ENCODE results near the gene UBP1. TPM values are rescaled to one million over a fixed set of nuclear protein-coding genes. Genes with fewer than 3 reads are reported as not detected.

The UBP1 gene
- total and polyA plus RNA-seq, 2 donors (not counting 1 experiment from before 2014, with no cell fraction given) = 50.7 to 75.4 TPM

GRCh38 chr3:33395900-33396299 lies 44.3 kb downstream of the UBP1 start:
- Mint-ChIP-seq H3K4me1 (no peaks in the 10 kb centered on the region), H3K27me3 (no peaks in the 10 kb centered on the region), H3K4me3 (no peak overlapping the region), H3K9me3 (ENCODE audit: insufficient read depth) (no peaks in the 10 kb centered on the region), H3K27ac (no peak overlapping the region)
- intact Hi-C loops (cut with micrococcal nuclease) = no loop called here
- DNase-seq (no peak), ATAC-seq (ENCODE audit: low read depth) (no peak)
- Histone ChIP-seq H3K79me2 (ENCODE audit: control insufficient read depth, insufficient read depth, low read length) (no peaks in the 10 kb centered on the region), H3K4me2 (replicated peaks; ENCODE audit: low read depth, low read length, poor library complexity, severe bottlenecking) (no peak overlapping the region), H3K9me3 (ENCODE audit: control extremely low read depth in 1 of 3, control insufficient read depth in 2 of 3, insufficient read depth in 1 of 3, low read length in 2 of 3) (no peaks in the 10 kb centered on the region), H3K36me3 (replicated peaks in 1 of 2; ENCODE audit: control extremely low read depth in 1 of 2, control insufficient read depth in 1 of 2, extremely low read depth in 1 of 2, insufficient read depth in 2 of 2, low read length in 1 of 2) (peaks cover 1 to 92% of the 10 kb centered on the region in 2 experiments), H3K4me1 (ENCODE audit: control insufficient read depth in 2 of 2, insufficient read depth in 2 of 2, low read length in 2 of 2) (no peaks in the 10 kb centered on the region), H2AFZ (ENCODE audit: insufficient read depth, low read depth, low read length, poor library complexity, severe bottlenecking) (no peak overlapping the region), H3K9ac (ENCODE audit: low read length) (no peak overlapping the region), H3K4me3 (ENCODE audit: control extremely low read depth in 1 of 5, extremely low read depth in 1 of 5, insufficient read depth in 1 of 5, low read depth in 2 of 5, low read length in 4 of 5) (no peak overlapping the region), H3K27me3 (replicated peaks in 1 of 4; ENCODE audit: control extremely low read depth in 1 of 4, control insufficient read depth in 3 of 4, insufficient read depth in 4 of 4, low read length in 3 of 4) (no peaks in the 10 kb centered on the region), H3K27ac (ENCODE audit: low read length in 2 of 2) (no peak overlapping the region), H4K20me1 (ENCODE audit: control insufficient read depth, insufficient read depth, low read length, poor library complexity, severe bottlenecking) (no peaks in the 10 kb centered on the region)
- ChIA-PET CTCF (interaction anchor here (1.6 kb wide), 1 partner anchor 265 kb away, joined by 4 read pairs; no protein-coding TSS in a partner anchor), POLR2A (no interaction called here)
- WGBS (ENCODE audit: insufficient coverage) = 99% methylated on average over 6 of the region's 7 CpGs
- TF ChIP-seq EZH2 (IDR thresholded peaks at IDR 0.05; ENCODE audit: borderline replicate concordance, insufficient read depth, low read depth, low read length, poor library complexity, severe bottlenecking) = no peak
- TF ChIP-seq, protein P1, sequence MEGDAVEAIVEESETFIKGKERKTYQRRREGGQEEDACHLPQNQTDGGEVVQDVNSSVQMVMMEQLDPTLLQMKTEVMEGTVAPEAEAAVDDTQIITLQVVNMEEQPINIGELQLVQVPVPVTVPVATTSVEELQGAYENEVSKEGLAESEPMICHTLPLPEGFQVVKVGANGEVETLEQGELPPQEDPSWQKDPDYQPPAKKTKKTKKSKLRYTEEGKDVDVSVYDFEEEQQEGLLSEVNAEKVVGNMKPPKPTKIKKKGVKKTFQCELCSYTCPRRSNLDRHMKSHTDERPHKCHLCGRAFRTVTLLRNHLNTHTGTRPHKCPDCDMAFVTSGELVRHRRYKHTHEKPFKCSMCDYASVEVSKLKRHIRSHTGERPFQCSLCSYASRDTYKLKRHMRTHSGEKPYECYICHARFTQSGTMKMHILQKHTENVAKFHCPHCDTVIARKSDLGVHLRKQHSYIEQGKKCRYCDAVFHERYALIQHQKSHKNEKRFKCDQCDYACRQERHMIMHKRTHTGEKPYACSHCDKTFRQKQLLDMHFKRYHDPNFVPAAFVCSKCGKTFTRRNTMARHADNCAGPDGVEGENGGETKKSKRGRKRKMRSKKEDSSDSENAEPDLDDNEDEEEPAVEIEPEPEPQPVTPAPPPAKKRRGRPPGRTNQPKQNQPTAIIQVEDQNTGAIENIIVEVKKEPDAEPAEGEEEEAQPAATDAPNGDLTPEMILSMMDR (IDR thresholded peaks at IDR 0.05) = no peak

DNA sequence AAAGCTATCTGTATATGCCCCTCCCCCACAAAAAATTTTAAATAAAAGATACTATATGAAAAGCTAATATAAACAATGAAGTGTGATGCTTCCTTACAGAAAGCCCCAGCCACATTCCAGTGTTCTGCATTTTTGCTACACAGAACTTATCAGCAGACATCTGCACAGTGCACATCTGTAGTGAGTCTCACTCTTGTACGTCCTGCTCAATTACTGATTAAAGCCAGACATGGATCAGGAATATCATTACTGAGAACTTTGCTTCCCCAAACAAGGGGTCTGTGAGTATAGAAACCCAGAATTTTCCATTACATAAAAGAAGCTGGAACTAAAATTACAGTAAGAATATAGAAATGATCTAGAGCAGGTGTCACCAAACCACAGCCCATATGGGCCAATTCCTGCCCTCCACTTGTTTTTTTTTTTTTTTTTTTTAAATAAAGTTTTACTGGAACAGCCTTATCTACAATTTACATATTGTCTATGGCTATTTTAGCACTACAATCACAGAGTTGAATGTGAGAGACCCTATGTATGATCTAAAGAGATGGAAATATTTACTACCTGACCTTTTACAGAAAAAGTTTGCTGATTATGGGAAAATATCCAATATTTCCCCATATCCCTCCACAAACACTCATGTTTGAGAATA lies 45.7 kb downstream of the UBP1 start:
- no peak overlapping the region for H3K27ac ChIP-seq (ENCODE audit: low read length in 2 of 2)
- Mint-ChIP-seq H3K27me3 (no peaks in the 10 kb centered on the region), H3K9me3 (ENCODE audit: insufficient read depth) (no peaks in the 10 kb centered on the region), H3K4me3 (no peak overlapping the region), H3K27ac (no peak overlapping the region), H3K4me1 (no peaks in the 10 kb centered on the region)
- H3K9ac ChIP-seq (ENCODE audit: low read length) = no peak overlapping the region
- no peaks in the 10 kb centered on the region for H3K27me3 ChIP-seq (replicated peaks in 1 of 4; ENCODE audit: control extremely low read depth in 1 of 4, control insufficient read depth in 3 of 4, insufficient read depth in 4 of 4, low read length in 3 of 4)
- H3K4me1 ChIP-seq (ENCODE audit: control insufficient read depth in 2 of 2, insufficient read depth in 2 of 2, low read length in 2 of 2) = no peaks in the 10 kb centered on the region
- no peaks in the 10 kb centered on the region for H4K20me1 ChIP-seq (ENCODE audit: control insufficient read depth, insufficient read depth, low read length, poor library complexity, severe bottlenecking)
- ChIA-PET POLR2A (no interaction called here), CTCF (interaction anchor here (0.6 to 2.2 kb wide), 4 partner anchors 10 to 263 kb away, joined by 3 to 12 read pairs (median 4); no protein-coding TSS in a partner anchor)
- TF ChIP-seq EZH2 (IDR thresholded peaks at IDR 0.05; ENCODE audit: borderline replicate concordance, insufficient read depth, low read depth, low read length, poor library complexity, severe bottlenecking) = no peak
- TF ChIP-seq, protein P1 (IDR thresholded peaks at IDR 0.05) = no peak
- no peak for ATAC-seq (ENCODE audit: low read depth)
- H3K4me2 ChIP-seq (replicated peaks; ENCODE audit: low read depth, low read length, poor library complexity, severe bottlenecking) = no peak overlapping the region
- no peak for DNase-seq
- no peaks in the 10 kb centered on the region for H3K79me2 ChIP-seq (ENCODE audit: control insufficient read depth, insufficient read depth, low read length)
- no peak overlapping the region for H2AFZ ChIP-seq (ENCODE audit: insufficient read depth, low read depth, low read length, poor library complexity, severe bottlenecking)
- intact Hi-C loops (cut with micrococcal nuclease) = no loop called here
- H3K36me3 ChIP-seq (replicated peaks in 1 of 2; ENCODE audit: control extremely low read depth in 1 of 2, control insufficient read depth in 1 of 2, extremely low read depth in 1 of 2, insufficient read depth in 2 of 2, low read length in 1 of 2) = peaks cover 1 to 92% of the 10 kb centered on the region in 2 experiments
- H3K4me3 ChIP-seq (ENCODE audit: control extremely low read depth in 1 of 5, extremely low read depth in 1 of 5, insufficient read depth in 1 of 5, low read depth in 2 of 5, low read length in 4 of 5) = no peak overlapping the region
- no CpG with 5 or more reads among the region's 1 CpG for WGBS (ENCODE audit: insufficient coverage)
- H3K9me3 ChIP-seq (ENCODE audit: control extremely low read depth in 1 of 3, control insufficient read depth in 2 of 3, insufficient read depth in 1 of 3, low read length in 2 of 3) = no peaks in the 10 kb centered on the region
